Nephron (organoid): Measurements from ENCODE around the gene UTP25.

Source experiments
- H3K27ac Mint-ChIP-seq, 3 experiments: 2 replicates each; pipeline ENCODE4 v1.8.0; 2020; ENCODE audit warnings: mixed read lengths in 3 of 3, mild to moderate bottlenecking in 2 of 3, moderate library complexity in 1 of 3
- H3K27me3 Mint-ChIP-seq: 2 replicates; pipeline ENCODE4 v1.8.0; 2021; ENCODE audit warnings: low read depth, mild to moderate bottlenecking, moderate library complexity, mixed read lengths
- H3K36me3 Mint-ChIP-seq: 2 replicates; pipeline ENCODE4 v1.8.0; 2020; ENCODE audit warnings: low read depth, mixed read lengths
- H3K4me1 Mint-ChIP-seq: 2 replicates; pipeline ENCODE4 v1.8.0; 2020; ENCODE audit warnings: mixed read lengths
- H3K4me3 Mint-ChIP-seq, 3 experiments: 2 replicates each; pipeline ENCODE4 v1.8.0; 2020; ENCODE audit warnings: mild to moderate bottlenecking in 3 of 3, mixed read lengths in 3 of 3, moderate library complexity in 2 of 3
- H3K9me3 Mint-ChIP-seq: 2 replicates; pipeline ENCODE4 v1.8.0; 2020; ENCODE audit warnings: mixed read lengths
- CTCF ChIP-seq, 3 experiments: fragments of 200-600 bp; sonication (generic); IDR thresholded peaks; one replicate each; pipeline ENCODE4 v1.5.0; 2021; ENCODE audit warnings: antibody characterized with exemption in 3 of 3; ENCODE audit not compliant: unreplicated experiment in 3 of 3

The UTP25 gene

GRCh38 chr1:209810783-209811182, 17.0 kb upstream of the UTP25 start:
- no peak for TF ChIP-seq CTCF (IDR thresholded peaks at IDR 0.05; ENCODE audit: unreplicated experiment in 3 of 3)
- Mint-ChIP-seq H3K4me3 (no peak overlapping the region), H3K9me3 (no peaks in the 10 kb centered on the region), H3K4me1 (peaks cover 17% of the 10 kb centered on the region), H3K27me3 (peaks cover 12% of the 10 kb centered on the region), H3K36me3 (no peaks in the 10 kb centered on the region), H3K27ac (no peak overlapping the region)

- no peaks in the 10 kb centered on the region for H3K4me1 Mint-ChIP-seq
- H3K27ac Mint-ChIP-seq: no peak overlapping the region
- H3K36me3 Mint-ChIP-seq: no peaks in the 10 kb centered on the region
- peaks cover 25% of the 10 kb centered on the region for H3K27me3 Mint-ChIP-seq
- H3K9me3 Mint-ChIP-seq: no peaks in the 10 kb centered on the region
- H3K4me3 Mint-ChIP-seq: no peak overlapping the region
- TF ChIP-seq CTCF (IDR thresholded peaks at IDR 0.05; ENCODE audit: unreplicated experiment in 3 of 3): no peak
Observed at GRCh38 chr1:209813902-209814301, 13.9 kb upstream of the UTP25 start.

GRCh38 chr1:209815490-209815889, 12.3 kb upstream of the UTP25 start:
- H3K9me3 Mint-ChIP-seq: no peaks in the 10 kb centered on the region
- H3K27me3 Mint-ChIP-seq: peaks cover 27% of the 10 kb centered on the region
- no peak overlapping the region for H3K27ac Mint-ChIP-seq
- TF ChIP-seq CTCF (IDR thresholded peaks at IDR 0.05; ENCODE audit: unreplicated experiment in 3 of 3): no peak
- no peak overlapping the region for H3K4me3 Mint-ChIP-seq
- H3K36me3 Mint-ChIP-seq: no peaks in the 10 kb centered on the region
- no peaks in the 10 kb centered on the region for H3K4me1 Mint-ChIP-seq

- Mint-ChIP-seq H3K27me3 (peaks cover 31% of the 10 kb centered on the region), H3K27ac (no peak overlapping the region), H3K36me3 (no peaks in the 10 kb centered on the region), H3K9me3 (no peaks in the 10 kb centered on the region), H3K4me3 (no peak overlapping the region), H3K4me1 (no peaks in the 10 kb centered on the region)
- no peak for TF ChIP-seq CTCF (IDR thresholded peaks at IDR 0.05; ENCODE audit: unreplicated experiment in 3 of 3)
Observed at GRCh38 chr1:209815931-209816341, 11.8 kb upstream of the UTP25 start.

GRCh38 chr1:209816923-209817322, 10.8 kb upstream of the UTP25 start:
- Mint-ChIP-seq H3K36me3 (no peaks in the 10 kb centered on the region), H3K9me3 (no peaks in the 10 kb centered on the region), H3K27me3 (peaks cover 37% of the 10 kb centered on the region), H3K4me3 (no peak overlapping the region), H3K4me1 (no peaks in the 10 kb centered on the region), H3K27ac (no peak overlapping the region)
- TF ChIP-seq CTCF (IDR thresholded peaks at IDR 0.05; ENCODE audit: unreplicated experiment in 3 of 3): no peak

GRCh38 chr1:209817691-209818090, 10.1 kb upstream of the UTP25 start:
- H3K36me3 Mint-ChIP-seq: no peaks in the 10 kb centered on the region
- no peak overlapping the region for H3K4me3 Mint-ChIP-seq
- H3K27me3 Mint-ChIP-seq: peaks cover 36% of the 10 kb centered on the region
- no peak overlapping the region for H3K27ac Mint-ChIP-seq
- no peak for TF ChIP-seq CTCF (IDR thresholded peaks at IDR 0.05; ENCODE audit: unreplicated experiment in 3 of 3)
- no peaks in the 10 kb centered on the region for H3K9me3 Mint-ChIP-seq
- no peaks in the 10 kb centered on the region for H3K4me1 Mint-ChIP-seq
